Nephron progenitor cell (in vitro differentiated cells): ENCODE results near the gene ZC2HC1C.

Experiments used
- DNase-seq: peaks from one replicate; pipeline ENCODE4 v3.0.0; 2021
- H3K27ac Mint-ChIP-seq: 2 replicates; pipeline ENCODE4 v1.8.0; 2021; ENCODE audit warnings: mild to moderate bottlenecking, moderate library complexity, mixed read lengths
- H3K27me3 Mint-ChIP-seq: 2 replicates; pipeline ENCODE4 v1.8.0; 2021; ENCODE audit warnings: mild to moderate bottlenecking, low read depth, mixed read lengths; ENCODE audit not compliant: poor library complexity
- H3K36me3 Mint-ChIP-seq: 2 replicates; pipeline ENCODE4 v1.8.0; 2021; ENCODE audit warnings: low read depth, mixed read lengths
- H3K4me1 Mint-ChIP-seq: 2 replicates; pipeline ENCODE4 v1.8.0; 2021; ENCODE audit warnings: mixed read lengths
- H3K4me3 Mint-ChIP-seq: 2 replicates; pipeline ENCODE4 v1.8.0; 2021; ENCODE audit warnings: mild to moderate bottlenecking, moderate library complexity, mixed read lengths
- H3K9me3 Mint-ChIP-seq: 2 replicates; pipeline ENCODE4 v1.8.0; 2021; ENCODE audit warnings: mild to moderate bottlenecking, moderate library complexity, mixed read lengths
- TF ChIP-seq, protein P1 (sequence below): fragments of 200-600 bp; sonication (generic); IDR thresholded peaks from 2 replicates; pipeline ENCODE4 v1.5.0; 2021; ENCODE audit warnings: antibody characterized with exemption

ZC2HC1C gene, protein sequence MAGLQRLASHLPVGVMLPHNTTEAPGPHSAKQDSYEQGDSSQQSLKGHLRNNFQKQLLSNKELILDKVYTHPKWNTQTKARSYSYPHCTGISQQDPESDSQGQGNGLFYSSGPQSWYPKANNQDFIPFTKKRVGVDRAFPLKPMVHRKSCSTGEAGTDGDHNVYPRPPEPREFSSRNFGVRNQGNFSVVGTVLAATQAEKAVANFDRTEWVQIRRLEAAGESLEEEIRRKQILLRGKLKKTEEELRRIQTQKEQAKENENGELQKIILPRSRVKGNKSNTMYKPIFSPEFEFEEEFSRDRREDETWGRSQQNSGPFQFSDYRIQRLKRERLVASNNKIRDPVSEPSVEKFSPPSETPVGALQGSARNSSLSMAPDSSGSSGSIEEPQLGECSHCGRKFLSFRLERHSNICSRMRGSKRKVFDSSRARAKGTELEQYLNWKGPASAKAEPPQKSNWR

DNA sequence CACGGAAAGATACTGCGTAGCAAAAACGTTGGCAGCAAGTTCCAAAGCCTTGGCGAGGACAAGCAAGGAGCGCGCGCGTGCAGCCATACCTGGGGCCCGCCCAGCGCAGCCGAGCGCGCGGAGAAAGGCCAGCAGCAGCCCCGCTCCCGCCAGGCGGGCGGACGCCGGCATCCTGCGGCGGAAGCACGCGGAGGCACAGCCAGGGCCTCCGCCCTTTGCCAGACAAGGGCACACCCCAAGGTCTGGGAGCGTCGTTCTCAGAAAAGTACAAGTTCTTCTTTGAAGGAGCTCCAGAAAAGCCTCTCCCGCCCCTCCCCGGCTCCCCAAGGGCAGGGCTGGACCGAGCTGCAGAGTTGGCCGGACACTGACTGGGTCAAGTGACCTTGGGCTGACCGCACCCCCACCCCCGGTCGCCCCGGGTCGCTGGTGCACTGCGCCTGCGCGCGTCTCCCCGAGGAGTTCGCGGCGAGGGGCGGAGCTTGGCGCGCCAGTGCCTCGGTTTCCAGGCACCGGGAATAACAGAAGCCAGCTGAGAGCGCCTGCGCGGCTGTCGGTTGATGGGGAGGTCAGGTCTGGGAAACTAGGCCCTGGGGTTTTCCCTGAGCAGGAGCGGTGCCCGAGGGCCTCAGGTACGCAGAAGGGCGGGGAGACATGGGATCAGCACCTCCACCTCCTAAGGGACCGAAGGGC lies at the start of gene ZC2HC1C:
Gene ZC2HC1C (plus strand): TSS at position 521 of the 690 bp plus-strand sequence. CDS start 933 bp downstream, outside the sequence.
- no peaks in the 10 kb centered on the region for H3K9me3 Mint-ChIP-seq
- peak within 1 kb of the TSS; percentile 99 for H3K27ac Mint-ChIP-seq
- TF ChIP-seq, protein P1, sequence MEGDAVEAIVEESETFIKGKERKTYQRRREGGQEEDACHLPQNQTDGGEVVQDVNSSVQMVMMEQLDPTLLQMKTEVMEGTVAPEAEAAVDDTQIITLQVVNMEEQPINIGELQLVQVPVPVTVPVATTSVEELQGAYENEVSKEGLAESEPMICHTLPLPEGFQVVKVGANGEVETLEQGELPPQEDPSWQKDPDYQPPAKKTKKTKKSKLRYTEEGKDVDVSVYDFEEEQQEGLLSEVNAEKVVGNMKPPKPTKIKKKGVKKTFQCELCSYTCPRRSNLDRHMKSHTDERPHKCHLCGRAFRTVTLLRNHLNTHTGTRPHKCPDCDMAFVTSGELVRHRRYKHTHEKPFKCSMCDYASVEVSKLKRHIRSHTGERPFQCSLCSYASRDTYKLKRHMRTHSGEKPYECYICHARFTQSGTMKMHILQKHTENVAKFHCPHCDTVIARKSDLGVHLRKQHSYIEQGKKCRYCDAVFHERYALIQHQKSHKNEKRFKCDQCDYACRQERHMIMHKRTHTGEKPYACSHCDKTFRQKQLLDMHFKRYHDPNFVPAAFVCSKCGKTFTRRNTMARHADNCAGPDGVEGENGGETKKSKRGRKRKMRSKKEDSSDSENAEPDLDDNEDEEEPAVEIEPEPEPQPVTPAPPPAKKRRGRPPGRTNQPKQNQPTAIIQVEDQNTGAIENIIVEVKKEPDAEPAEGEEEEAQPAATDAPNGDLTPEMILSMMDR, result no peak
- peaks cover 15% of the 10 kb centered on the region for H3K27me3 Mint-ChIP-seq
- peaks cover 8% of the 10 kb centered on the region for H3K4me1 Mint-ChIP-seq
- peak; percentile 91 for DNase-seq
- no peak within 1 kb of the TSS for H3K4me3 Mint-ChIP-seq
- H3K36me3 Mint-ChIP-seq, result no peaks in the 10 kb centered on the region

DNA sequence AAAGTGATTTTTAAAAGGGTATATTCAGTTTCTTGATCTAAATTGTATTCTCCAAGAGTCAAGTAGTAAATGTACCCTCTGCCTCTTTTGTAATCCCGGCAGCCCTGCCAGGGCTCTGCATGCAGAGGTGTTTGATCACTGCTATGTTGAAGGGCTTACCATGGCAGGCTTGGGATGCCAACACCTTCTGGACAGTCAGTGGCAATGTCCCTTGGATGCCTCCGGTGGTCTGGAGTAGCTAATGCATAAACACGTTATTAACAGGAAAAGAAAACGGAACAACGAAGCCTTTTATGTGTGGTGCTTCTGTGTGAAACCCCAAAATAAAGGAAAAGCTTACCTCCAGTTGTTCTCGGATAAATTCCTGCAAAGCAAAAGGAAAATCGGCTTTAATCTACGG lies 46.8 kb upstream of the ZC2HC1C start:
- Mint-ChIP-seq H3K4me3 (no peak overlapping the region), H3K36me3 (peaks cover 50% of the 10 kb centered on the region), H3K27me3 (no peaks in the 10 kb centered on the region), H3K27ac (no peak overlapping the region), H3K9me3 (no peaks in the 10 kb centered on the region), H3K4me1 (no peaks in the 10 kb centered on the region)
- TF ChIP-seq, protein P1, result peak; percentile 42
- DNase-seq, result peak; percentile 9

DNA sequence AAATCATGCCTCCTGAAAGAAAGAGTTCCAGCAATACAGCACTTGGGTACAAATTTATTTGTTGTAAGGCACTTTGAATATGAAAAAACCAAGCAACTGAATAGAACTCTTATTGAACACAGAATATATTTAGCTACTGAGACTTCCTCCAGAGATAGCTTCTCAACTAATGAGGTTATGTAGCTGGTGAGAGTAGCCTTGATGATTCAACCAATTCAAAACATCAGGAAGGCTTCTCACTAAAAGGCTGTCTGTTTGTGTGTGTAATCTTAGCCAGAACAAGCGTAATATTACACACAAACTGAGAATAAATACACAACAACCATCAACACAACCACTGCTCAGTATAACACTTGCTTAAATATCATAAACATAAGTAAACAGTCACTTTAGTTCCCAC lies 46.3 kb upstream of the ZC2HC1C start:
- no peaks in the 10 kb centered on the region for H3K9me3 Mint-ChIP-seq
- H3K27me3 Mint-ChIP-seq, result no peaks in the 10 kb centered on the region
- peaks cover 50% of the 10 kb centered on the region for H3K36me3 Mint-ChIP-seq
- no peaks in the 10 kb centered on the region for H3K4me1 Mint-ChIP-seq
- no peak for DNase-seq
- H3K4me3 Mint-ChIP-seq, result no peak overlapping the region
- TF ChIP-seq, protein P1, result no peak
- H3K27ac Mint-ChIP-seq, result no peak overlapping the region

DNA sequence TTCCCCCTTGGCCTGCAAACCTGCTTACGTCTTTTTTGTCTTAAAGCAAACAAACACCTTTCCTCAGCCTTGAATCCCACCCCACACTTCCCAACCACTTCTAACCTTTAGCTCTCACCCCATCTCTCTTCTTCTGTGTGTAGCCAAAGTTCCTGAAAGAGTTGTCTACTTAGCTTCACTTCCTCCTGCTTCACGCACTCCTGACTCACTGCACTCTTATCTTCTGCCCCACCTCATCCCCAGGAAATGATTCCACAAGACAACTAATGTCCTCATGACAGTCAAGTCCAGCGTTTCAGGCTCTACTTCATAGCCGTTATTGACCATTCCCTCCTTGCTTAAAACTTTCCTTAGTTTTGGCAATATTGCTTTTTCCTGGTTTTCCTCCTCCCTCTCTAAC lies 44.4 kb upstream of the ZC2HC1C start:
- H3K36me3 Mint-ChIP-seq, result peaks cover 44% of the 10 kb centered on the region
- H3K9me3 Mint-ChIP-seq, result no peaks in the 10 kb centered on the region
- no peak for DNase-seq
- no peaks in the 10 kb centered on the region for H3K4me1 Mint-ChIP-seq
- H3K4me3 Mint-ChIP-seq, result no peak overlapping the region
- TF ChIP-seq, protein P1, result no peak
- H3K27me3 Mint-ChIP-seq, result no peaks in the 10 kb centered on the region
- H3K27ac Mint-ChIP-seq, result no peak overlapping the region

DNA sequence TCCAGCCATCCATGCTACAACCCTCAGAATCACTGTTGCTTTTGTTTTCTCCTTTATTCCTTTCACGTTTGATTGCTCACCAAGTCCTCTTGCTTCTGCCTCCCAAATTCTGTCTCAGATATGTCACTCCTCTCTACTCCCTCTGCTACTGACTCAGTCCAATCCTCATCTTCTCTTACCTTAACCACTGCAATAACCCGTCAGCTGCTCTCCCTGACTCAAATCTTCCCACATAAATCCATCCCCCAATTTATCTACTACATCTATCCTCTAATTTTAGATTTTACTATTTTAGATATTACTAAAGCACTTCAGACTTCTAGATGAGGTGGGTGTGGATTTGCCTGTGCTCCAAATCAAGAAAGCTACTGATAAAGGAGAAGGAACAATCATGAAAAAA lies 43.6 kb upstream of the ZC2HC1C start:
- Mint-ChIP-seq H3K27me3 (no peaks in the 10 kb centered on the region), H3K27ac (no peak overlapping the region), H3K36me3 (peaks cover 46% of the 10 kb centered on the region), H3K4me1 (no peaks in the 10 kb centered on the region), H3K9me3 (no peaks in the 10 kb centered on the region), H3K4me3 (no peak overlapping the region)
- TF ChIP-seq, protein P1, result no peak
- DNase-seq, result no peak
